SU-DHL-6 (cell line): Measurements from ENCODE around the gene APOL3.

Experiments
- CTCF ChIP-seq: fragments of 200-600 bp; sonication (generic); IDR thresholded peaks from one replicate; pipeline ENCODE4 v1.5.1; 2017; ENCODE audit warnings: antibody characterized with exemption, mild to moderate bottlenecking, low read length, moderate library complexity; ENCODE audit not compliant: insufficient read depth, poor library complexity, severe bottlenecking
- EZH2phosphoT487 ChIP-seq: fragments of 200-600 bp; sonication (generic), shearing (Covaris generic); conservative IDR thresholded peaks from 2 replicates; pipeline ENCODE4 v1.6.1; 2018; ENCODE audit warnings: mild to moderate bottlenecking, antibody characterized with exemption, low read length, moderate library complexity, mixed read lengths

GRCh38 chr22:36102995-36103394, 57.6 kb downstream of the APOL3 start:
- no peak for TF ChIP-seq EZH2phosphoT487
- no peak for TF ChIP-seq CTCF
